HepG2 (cell line): ENCODE data around the gene ZNF32. TPM values are rescaled to one million over a fixed set of nuclear protein-coding genes. Genes with fewer than 3 reads are reported as not detected.
A peak's percentile ranks its signal among the peaks of the same experiment; 100 is the strongest.

Experiments used
- ADNP ChIP-seq: sonication (generic); formaldehyde crosslinking; IDR thresholded peaks from 2 replicates; pipeline ENCODE4 v1.4.0; 2020; ENCODE audit warnings: missing genetic modification reagents
- CBX5 ChIP-seq: sonication (generic); formaldehyde crosslinking; IDR thresholded peaks from 2 replicates; pipeline ENCODE4 v1.4.0; 2020; ENCODE audit warnings: missing genetic modification reagents, borderline replicate concordance
- CCDC6 ChIP-seq: sonication (generic); formaldehyde crosslinking; IDR thresholded peaks from 2 replicates; pipeline ENCODE4 v1.8.1; 2022; ENCODE audit warnings: mild to moderate bottlenecking, missing genetic modification reagents, moderate library complexity
- ELF4 ChIP-seq: sonication (generic); formaldehyde crosslinking; IDR thresholded peaks from 2 replicates; pipeline ENCODE4 v1.5.0; 2020; ENCODE audit warnings: missing genetic modification reagents, mild to moderate bottlenecking, moderate library complexity, borderline replicate concordance
- FOXO1 ChIP-seq: sonication (generic); formaldehyde crosslinking; IDR thresholded peaks from 2 replicates; pipeline ENCODE4 v1.4.0; 2020; ENCODE audit warnings: missing genetic modification reagents
- HDAC1 ChIP-seq: sonication (generic); formaldehyde crosslinking; IDR thresholded peaks from 2 replicates; pipeline ENCODE4 v1.5.1; 2020; ENCODE audit warnings: mild to moderate bottlenecking, missing genetic modification reagents
- HDAC2 ChIP-seq: sonication (generic); formaldehyde crosslinking; IDR thresholded peaks from 2 replicates; pipeline ENCODE4 v1.4.0; 2020; ENCODE audit warnings: missing genetic modification reagents
- LCORL ChIP-seq, 2 experiments: fragments of 450-650 bp in 1 of 2; sonication (generic) in 1 of 2; formaldehyde crosslinking in 1 of 2; IDR thresholded peaks; 2 replicates each; pipeline versions ENCODE4 v1.5.0 to v1.6.1; 2017 to 2020; ENCODE audit warnings: antibody characterized with exemption in 1 of 2, missing genetic modification reagents in 1 of 2
- MBNL3 ChIP-seq: fragments of 250-450 bp; sonication (Bioruptor Pico); conservative IDR thresholded peaks from 2 replicates; pipeline ENCODE4 v1.8.0; 2022; ENCODE audit warnings: mild to moderate bottlenecking, inconsistent platforms
- MIER3 ChIP-seq: IDR thresholded peaks from 2 replicates; pipeline ENCODE4 v1.6.1; 2016; ENCODE audit warnings: missing compliant biosample characterization, borderline replicate concordance
- MIXL1 ChIP-seq: IDR thresholded peaks from 2 replicates; pipeline ENCODE4 v1.6.1; 2016
- NCOA5 ChIP-seq: sonication (generic); formaldehyde crosslinking; IDR thresholded peaks from 2 replicates; pipeline ENCODE4 v1.4.0; 2020; ENCODE audit warnings: missing genetic modification reagents
- SMC3 ChIP-seq: IDR thresholded peaks from 2 replicates; pipeline ENCODE4 v1.6.1; 2011; ENCODE audit warnings: low read length, improper control_type of control experiment
- SOX13 ChIP-seq, 3 experiments: fragments of 450-650 bp in 1 of 3; sonication (generic) in 1 of 3; formaldehyde crosslinking in 1 of 3; IDR thresholded peaks in 2 of 3; conservative IDR thresholded peaks in 1 of 3; 2 replicates each; pipeline versions ENCODE4 v1.5.0 to v1.6.1; 2016 to 2020; ENCODE audit warnings: antibody characterized with exemption in 1 of 3, mild to moderate bottlenecking in 1 of 3, missing compliant biosample characterization in 1 of 3, missing genetic modification reagents in 1 of 3, moderate library complexity in 1 of 3
- STAG1 ChIP-seq: sonication (generic); formaldehyde crosslinking; IDR thresholded peaks from 2 replicates; pipeline ENCODE4 v1.4.0; 2020; ENCODE audit warnings: missing genetic modification reagents
- ZNF10 ChIP-seq: sonication (generic); formaldehyde crosslinking; IDR thresholded peaks from 2 replicates; pipeline ENCODE4 v1.4.0; 2020; ENCODE audit warnings: mild to moderate bottlenecking, low read depth, missing genetic modification reagents, borderline replicate concordance
- ZNF768 ChIP-seq: sonication (generic); formaldehyde crosslinking; IDR thresholded peaks from 2 replicates; pipeline ENCODE4 v1.4.0; 2020; ENCODE audit warnings: missing genetic modification reagents
- polyA plus RNA-seq, 8 experiments: library from polyadenylated mRNA; depleted of rRNA in 3 of 8; stranded (reverse) in 7 of 8; unstranded in 1 of 8; fragments of >200 nt; fragmentation: Illumina TruSeq in 4 of 8; extraction: Trizol in 4 of 8; gene quantifications; 2 replicates each; pipeline versions ENCODE4 v1.2.1 to v1.2.3, GENCODE V29; 2011 to 2016; ENCODE audit warnings: low read depth in 4 of 8, missing spikeins in 1 of 8, mixed read lengths in 1 of 8; ENCODE audit not compliant: insufficient read depth in 1 of 8
- total RNA-seq, 5 experiments: library from RNA; depleted of rRNA; stranded (reverse); fragments of >200 nt; fragmentation: Illumina TruSeq; extraction: Trizol; gene quantifications; 2 replicates each; pipeline ENCODE4 v1.2.3, GENCODE V29; 2016; ENCODE audit warnings: low read depth in 1 of 5
- TF ChIP-seq, protein P1 (sequence below): sonication (generic); formaldehyde crosslinking; conservative IDR thresholded peaks from 2 replicates; pipeline ENCODE4 v1.8.0; 2022; ENCODE audit warnings: low read depth, missing genetic modification reagents
- TF ChIP-seq, protein P2 (sequence below): sonication (generic); formaldehyde crosslinking; conservative IDR thresholded peaks from 2 replicates; pipeline ENCODE4 v1.5.0; 2020; ENCODE audit warnings: missing genetic modification reagents
- TF ChIP-seq, protein P3 (sequence below), 2 experiments: fragments of 450-650 bp in 1 of 2; sonication (generic) in 1 of 2; formaldehyde crosslinking; IDR thresholded peaks; 2 replicates each; pipeline versions ENCODE4 v1.5.0 to v1.8.0; 2020 to 2022; ENCODE audit warnings: mild to moderate bottlenecking in 1 of 2, missing genetic modification reagents in 1 of 2
- TF ChIP-seq, protein P4 (sequence below): sonication (generic); formaldehyde crosslinking; IDR thresholded peaks from 2 replicates; pipeline ENCODE4 v1.4.0; 2020; ENCODE audit warnings: missing genetic modification reagents
- TF ChIP-seq, protein P5 (sequence below): IDR thresholded peaks from 2 replicates; pipeline ENCODE4 v1.6.1; 2018; ENCODE audit warnings: missing genetic modification reagents

Gene ZNF32
- total and polyA plus RNA-seq, 2 of the 13 experiments (the other 11 are each of a cell fraction or from before 2014, with no cell fraction given): 12.5 to 16.9 TPM

DNA sequence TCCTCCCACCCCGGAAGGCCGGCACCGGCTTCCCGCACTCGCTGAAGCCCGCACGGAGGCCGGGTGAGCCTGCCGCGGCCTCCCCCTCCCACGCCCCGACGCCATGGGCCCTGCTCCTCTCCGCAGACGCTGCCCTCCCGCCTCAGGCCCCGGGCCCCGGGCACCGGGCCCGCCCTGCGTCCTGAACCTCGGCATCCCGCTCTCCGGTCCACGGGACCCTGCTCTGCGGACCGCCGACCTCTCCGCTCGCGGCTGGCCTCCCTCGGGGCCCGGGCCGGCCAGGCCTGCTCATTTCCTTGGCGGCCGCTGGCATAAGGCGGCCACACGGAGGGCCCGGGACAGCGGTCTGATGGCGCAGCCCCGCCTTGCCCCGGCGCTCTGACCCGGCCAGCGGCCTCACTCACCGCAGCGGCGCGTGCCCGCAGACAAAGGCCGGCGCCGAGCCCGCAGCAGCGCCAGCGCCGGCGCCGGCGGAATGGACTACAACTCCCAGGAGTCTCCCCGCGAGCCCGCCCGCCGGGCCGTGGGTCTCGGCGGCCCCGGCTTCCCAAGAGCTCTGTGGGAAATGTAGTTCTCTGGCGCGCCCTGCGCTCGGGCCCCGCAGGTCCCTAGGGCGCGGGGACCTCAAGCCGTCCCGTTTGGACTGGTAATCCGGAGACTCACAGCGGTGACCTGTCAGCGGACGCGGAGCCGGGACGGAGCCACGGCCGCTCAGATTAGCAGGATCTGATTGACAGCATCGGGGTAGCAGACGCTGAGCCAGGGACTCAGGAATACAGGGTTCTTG is at the start of gene ZNF32 (continued):
- TF ChIP-seq, protein P1, sequence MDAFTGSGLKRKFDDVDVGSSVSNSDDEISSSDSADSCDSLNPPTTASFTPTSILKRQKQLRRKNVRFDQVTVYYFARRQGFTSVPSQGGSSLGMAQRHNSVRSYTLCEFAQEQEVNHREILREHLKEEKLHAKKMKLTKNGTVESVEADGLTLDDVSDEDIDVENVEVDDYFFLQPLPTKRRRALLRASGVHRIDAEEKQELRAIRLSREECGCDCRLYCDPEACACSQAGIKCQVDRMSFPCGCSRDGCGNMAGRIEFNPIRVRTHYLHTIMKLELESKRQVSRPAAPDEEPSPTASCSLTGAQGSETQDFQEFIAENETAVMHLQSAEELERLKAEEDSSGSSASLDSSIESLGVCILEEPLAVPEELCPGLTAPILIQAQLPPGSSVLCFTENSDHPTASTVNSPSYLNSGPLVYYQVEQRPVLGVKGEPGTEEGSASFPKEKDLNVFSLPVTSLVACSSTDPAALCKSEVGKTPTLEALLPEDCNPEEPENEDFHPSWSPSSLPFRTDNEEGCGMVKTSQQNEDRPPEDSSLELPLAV (CRISPR knock-in tag): no peak
- TF ChIP-seq SMC3 (no peak), NCOA5 (CRISPR knock-in tag) (no peak), STAG1 (CRISPR knock-in tag) (no peak), CCDC6 (no peak), HDAC2 (CRISPR knock-in tag) (no peak), SOX13 (IDR thresholded peaks at IDR 0.05) (no peak), SOX13 (CRISPR knock-in tag; conservative IDR thresholded peaks at IDR 0.05 in 1 of 2, IDR thresholded peaks at IDR 0.05 in 1 of 2) (no peak), ZNF768 (CRISPR knock-in tag) (no peak), FOXO1 (CRISPR knock-in tag) (no peak; the same call in 1 of the 2 replicates), LCORL (IDR thresholded peaks at IDR 0.05) (no peak), LCORL (CRISPR knock-in tag; IDR thresholded peaks at IDR 0.05) (0 out of 2 replicates have a peak, but pooled peaks have one; percentile 50), CBX5 (CRISPR knock-in tag) (no peak), MIER3 (CRISPR knock-in tag) (no peak), ELF4 (CRISPR knock-in tag) (no peak), ADNP (CRISPR knock-in tag) (no peak), HDAC1 (CRISPR knock-in tag) (peak; percentile 5; the same call in 1 of the 2 replicates), ZNF10 (CRISPR knock-in tag) (no peak), MIXL1 (CRISPR knock-in tag) (no peak), MBNL3 (no peak)
- TF ChIP-seq, protein P2, sequence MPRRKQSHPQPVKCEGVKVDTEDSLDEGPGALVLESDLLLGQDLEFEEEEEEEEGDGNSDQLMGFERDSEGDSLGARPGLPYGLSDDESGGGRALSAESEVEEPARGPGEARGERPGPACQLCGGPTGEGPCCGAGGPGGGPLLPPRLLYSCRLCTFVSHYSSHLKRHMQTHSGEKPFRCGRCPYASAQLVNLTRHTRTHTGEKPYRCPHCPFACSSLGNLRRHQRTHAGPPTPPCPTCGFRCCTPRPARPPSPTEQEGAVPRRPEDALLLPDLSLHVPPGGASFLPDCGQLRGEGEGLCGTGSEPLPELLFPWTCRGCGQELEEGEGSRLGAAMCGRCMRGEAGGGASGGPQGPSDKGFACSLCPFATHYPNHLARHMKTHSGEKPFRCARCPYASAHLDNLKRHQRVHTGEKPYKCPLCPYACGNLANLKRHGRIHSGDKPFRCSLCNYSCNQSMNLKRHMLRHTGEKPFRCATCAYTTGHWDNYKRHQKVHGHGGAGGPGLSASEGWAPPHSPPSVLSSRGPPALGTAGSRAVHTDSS (CRISPR knock-in tag): no peak
- TF ChIP-seq, protein P3, sequence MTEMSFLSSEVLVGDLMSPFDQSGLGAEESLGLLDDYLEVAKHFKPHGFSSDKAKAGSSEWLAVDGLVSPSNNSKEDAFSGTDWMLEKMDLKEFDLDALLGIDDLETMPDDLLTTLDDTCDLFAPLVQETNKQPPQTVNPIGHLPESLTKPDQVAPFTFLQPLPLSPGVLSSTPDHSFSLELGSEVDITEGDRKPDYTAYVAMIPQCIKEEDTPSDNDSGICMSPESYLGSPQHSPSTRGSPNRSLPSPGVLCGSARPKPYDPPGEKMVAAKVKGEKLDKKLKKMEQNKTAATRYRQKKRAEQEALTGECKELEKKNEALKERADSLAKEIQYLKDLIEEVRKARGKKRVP (CRISPR knock-in tag; IDR thresholded peaks at IDR 0.05): no peak
- TF ChIP-seq, protein P4, sequence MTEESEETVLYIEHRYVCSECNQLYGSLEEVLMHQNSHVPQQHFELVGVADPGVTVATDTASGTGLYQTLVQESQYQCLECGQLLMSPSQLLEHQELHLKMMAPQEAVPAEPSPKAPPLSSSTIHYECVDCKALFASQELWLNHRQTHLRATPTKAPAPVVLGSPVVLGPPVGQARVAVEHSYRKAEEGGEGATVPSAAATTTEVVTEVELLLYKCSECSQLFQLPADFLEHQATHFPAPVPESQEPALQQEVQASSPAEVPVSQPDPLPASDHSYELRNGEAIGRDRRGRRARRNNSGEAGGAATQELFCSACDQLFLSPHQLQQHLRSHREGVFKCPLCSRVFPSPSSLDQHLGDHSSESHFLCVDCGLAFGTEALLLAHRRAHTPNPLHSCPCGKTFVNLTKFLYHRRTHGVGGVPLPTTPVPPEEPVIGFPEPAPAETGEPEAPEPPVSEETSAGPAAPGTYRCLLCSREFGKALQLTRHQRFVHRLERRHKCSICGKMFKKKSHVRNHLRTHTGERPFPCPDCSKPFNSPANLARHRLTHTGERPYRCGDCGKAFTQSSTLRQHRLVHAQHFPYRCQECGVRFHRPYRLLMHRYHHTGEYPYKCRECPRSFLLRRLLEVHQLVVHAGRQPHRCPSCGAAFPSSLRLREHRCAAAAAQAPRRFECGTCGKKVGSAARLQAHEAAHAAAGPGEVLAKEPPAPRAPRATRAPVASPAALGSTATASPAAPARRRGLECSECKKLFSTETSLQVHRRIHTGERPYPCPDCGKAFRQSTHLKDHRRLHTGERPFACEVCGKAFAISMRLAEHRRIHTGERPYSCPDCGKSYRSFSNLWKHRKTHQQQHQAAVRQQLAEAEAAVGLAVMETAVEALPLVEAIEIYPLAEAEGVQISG: peak; percentile 66
- TF ChIP-seq, protein P5, sequence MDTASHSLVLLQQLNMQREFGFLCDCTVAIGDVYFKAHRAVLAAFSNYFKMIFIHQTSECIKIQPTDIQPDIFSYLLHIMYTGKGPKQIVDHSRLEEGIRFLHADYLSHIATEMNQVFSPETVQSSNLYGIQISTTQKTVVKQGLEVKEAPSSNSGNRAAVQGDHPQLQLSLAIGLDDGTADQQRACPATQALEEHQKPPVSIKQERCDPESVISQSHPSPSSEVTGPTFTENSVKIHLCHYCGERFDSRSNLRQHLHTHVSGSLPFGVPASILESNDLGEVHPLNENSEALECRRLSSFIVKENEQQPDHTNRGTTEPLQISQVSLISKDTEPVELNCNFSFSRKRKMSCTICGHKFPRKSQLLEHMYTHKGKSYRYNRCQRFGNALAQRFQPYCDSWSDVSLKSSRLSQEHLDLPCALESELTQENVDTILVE (CRISPR knock-in tag): no peak
